Osteocyte (in vitro differentiated cells): ENCODE data around the gene CCNG1. TPM values are rescaled to one million over a fixed set of nuclear protein-coding genes. Genes with fewer than 3 reads are reported as not detected.
"Not testable (repeated sequence)": the region's sequence is repeated elsewhere in the genome, so short reads cannot be mapped to it uniquely, and the experiment has no call there.

Source experiments
- DNase-seq: peaks from one replicate; pipeline ENCODE4 v3.0.0; 2021; ENCODE audit warnings: mixed read lengths; ENCODE audit not compliant: unreplicated experiment; ENCODE audit errors: extremely low spot score
- H3K27ac Mint-ChIP-seq: one replicate; pipeline ENCODE4 v1.8.0; 2021; ENCODE audit warnings: mild to moderate bottlenecking, mixed read lengths; ENCODE audit not compliant: unreplicated experiment
- H3K27me3 Mint-ChIP-seq: one replicate; pipeline ENCODE4 v1.8.0; 2021; ENCODE audit warnings: mixed read lengths; ENCODE audit not compliant: unreplicated experiment
- H3K36me3 Mint-ChIP-seq: one replicate; pipeline ENCODE4 v1.8.0; 2021; ENCODE audit warnings: mixed read lengths; ENCODE audit not compliant: unreplicated experiment
- H3K4me1 Mint-ChIP-seq: one replicate; pipeline ENCODE4 v1.8.0; 2021; ENCODE audit warnings: mixed read lengths; ENCODE audit not compliant: unreplicated experiment
- H3K4me3 Mint-ChIP-seq: one replicate; pipeline ENCODE4 v1.8.0; 2021; ENCODE audit warnings: mild to moderate bottlenecking, moderate library complexity, mixed read lengths; ENCODE audit not compliant: unreplicated experiment
- H3K9me3 Mint-ChIP-seq: one replicate; pipeline ENCODE4 v1.8.0; 2021; ENCODE audit warnings: mixed read lengths; ENCODE audit not compliant: unreplicated experiment
- long read RNA-seq: library from polyadenylated mRNA; unstranded; transcript quantifications from one replicate; pipeline ENCODE4 v2.0.0, GENCODE V29; 2021
- total RNA-seq: library from RNA; stranded (reverse); gene quantifications from 2 replicates; pipeline ENCODE4 v1.2.1, GENCODE V29; 2021
- TF ChIP-seq, protein P1 (sequence below): fragments of 200-600 bp; sonication (generic); IDR thresholded peaks from 2 replicates; pipeline ENCODE4 v1.5.0; 2021; ENCODE audit warnings: antibody characterized with exemption, mild to moderate bottlenecking, moderate library complexity

The CCNG1 gene, protein sequence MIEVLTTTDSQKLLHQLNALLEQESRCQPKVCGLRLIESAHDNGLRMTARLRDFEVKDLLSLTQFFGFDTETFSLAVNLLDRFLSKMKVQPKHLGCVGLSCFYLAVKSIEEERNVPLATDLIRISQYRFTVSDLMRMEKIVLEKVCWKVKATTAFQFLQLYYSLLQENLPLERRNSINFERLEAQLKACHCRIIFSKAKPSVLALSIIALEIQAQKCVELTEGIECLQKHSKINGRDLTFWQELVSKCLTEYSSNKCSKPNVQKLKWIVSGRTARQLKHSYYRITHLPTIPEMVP
- total RNA-seq, result 163 and 165 TPM in 2 replicates
- long read RNA-seq, transcript CCNG1-201 (7 exons, 2,458 nt), result major isoform, 718 of 1,317 reads
- long read RNA-seq, transcript CCNG1-202 (8 exons, 2,366 nt), result minor isoform, 467 of 1,317 reads
- long read RNA-seq, partial matches to known transcripts, result 71 of 1,317 reads
- long read RNA-seq, other reads (novel, unspliced or antisense), result 59 of 1,317 reads

DNA sequence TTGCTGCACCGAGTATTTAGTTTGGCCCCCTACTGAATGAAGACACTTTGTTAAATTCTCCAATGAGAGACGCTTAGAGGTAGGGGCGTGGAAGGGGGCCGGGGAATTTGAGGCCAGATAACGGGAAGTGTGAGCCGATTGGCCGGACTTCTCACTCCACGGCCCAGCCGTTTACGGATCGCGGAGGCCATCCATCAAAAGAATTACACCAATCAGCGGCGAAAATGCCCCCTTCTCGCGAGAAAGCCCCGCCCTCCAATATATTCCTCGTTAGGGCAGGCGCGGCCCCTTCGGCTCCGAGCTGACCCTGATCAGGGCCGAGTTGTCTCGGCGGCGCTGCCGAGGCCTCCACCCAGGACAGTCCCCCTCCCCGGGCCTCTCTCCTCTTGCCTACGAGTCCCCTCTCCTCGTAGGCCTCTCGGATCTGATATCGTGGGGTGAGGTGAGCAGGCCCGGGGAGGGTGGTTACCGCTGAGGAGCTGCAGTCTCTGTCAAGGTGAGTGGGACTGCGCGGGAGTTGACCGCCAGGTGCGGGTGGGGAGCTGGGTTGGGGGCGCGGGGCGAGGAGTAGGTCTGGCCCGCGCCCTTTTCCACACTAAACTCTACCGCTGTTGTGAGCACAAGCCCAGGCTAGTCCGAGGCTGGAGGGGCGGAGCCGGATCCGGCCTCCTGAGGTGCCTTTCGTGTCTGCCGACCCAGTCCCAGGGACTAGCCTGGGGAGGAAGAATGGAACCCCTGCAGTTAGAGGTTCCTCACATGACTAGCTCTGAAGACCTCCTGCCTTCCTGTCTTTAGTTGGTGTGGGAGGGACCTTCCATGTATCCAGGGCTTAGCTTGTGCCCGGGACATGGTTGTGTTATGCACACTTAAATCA lies at the start of gene CCNG1:
TSS of gene CCNG1 (plus strand) at position 287 of the 874 bp plus-strand sequence. CDS start 1,662 bp downstream, outside the sequence.
- H3K27ac Mint-ChIP-seq, result peak within 1 kb of the TSS; percentile 96
- H3K9me3 Mint-ChIP-seq, result no peaks in the 10 kb centered on the region
- H3K4me1 Mint-ChIP-seq, result peaks cover 42% of the 10 kb centered on the region
- H3K36me3 Mint-ChIP-seq, result peaks cover 33% of the 10 kb centered on the region
- H3K27me3 Mint-ChIP-seq, result peaks cover 15% of the 10 kb centered on the region
- TF ChIP-seq, protein P1, sequence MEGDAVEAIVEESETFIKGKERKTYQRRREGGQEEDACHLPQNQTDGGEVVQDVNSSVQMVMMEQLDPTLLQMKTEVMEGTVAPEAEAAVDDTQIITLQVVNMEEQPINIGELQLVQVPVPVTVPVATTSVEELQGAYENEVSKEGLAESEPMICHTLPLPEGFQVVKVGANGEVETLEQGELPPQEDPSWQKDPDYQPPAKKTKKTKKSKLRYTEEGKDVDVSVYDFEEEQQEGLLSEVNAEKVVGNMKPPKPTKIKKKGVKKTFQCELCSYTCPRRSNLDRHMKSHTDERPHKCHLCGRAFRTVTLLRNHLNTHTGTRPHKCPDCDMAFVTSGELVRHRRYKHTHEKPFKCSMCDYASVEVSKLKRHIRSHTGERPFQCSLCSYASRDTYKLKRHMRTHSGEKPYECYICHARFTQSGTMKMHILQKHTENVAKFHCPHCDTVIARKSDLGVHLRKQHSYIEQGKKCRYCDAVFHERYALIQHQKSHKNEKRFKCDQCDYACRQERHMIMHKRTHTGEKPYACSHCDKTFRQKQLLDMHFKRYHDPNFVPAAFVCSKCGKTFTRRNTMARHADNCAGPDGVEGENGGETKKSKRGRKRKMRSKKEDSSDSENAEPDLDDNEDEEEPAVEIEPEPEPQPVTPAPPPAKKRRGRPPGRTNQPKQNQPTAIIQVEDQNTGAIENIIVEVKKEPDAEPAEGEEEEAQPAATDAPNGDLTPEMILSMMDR, result no peak
- peak; percentile 97 for DNase-seq
- H3K4me3 Mint-ChIP-seq, result peak within 1 kb of the TSS; percentile 93

DNA sequence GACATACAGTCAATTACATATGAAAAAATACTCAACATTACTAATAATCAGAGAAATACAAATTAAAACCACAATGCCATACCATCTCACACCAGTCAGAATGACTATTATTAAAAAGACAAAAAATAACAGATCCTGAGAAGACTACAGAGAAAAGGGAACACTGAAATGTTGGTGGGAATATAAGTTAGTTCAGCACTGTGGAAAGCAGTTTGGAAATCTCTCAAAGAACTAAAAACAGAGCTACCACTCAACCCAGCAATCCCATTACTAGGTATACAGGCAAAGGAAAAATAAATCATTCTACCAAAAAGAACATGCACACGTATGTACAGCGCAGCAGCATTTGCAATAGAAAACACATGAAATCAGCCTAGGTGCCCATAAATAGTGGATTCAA lies 41.6 kb upstream of the CCNG1 start:
- TF ChIP-seq, protein P1, result no peak
- Mint-ChIP-seq H3K9me3 (peaks cover 5% of the 10 kb centered on the region), H3K36me3 (no peaks in the 10 kb centered on the region), H3K4me3 (no peak overlapping the region), H3K4me1 (no peaks in the 10 kb centered on the region), H3K27me3 (peaks cover 21% of the 10 kb centered on the region), H3K27ac (no peak overlapping the region)
- DNase-seq, result no peak

DNA sequence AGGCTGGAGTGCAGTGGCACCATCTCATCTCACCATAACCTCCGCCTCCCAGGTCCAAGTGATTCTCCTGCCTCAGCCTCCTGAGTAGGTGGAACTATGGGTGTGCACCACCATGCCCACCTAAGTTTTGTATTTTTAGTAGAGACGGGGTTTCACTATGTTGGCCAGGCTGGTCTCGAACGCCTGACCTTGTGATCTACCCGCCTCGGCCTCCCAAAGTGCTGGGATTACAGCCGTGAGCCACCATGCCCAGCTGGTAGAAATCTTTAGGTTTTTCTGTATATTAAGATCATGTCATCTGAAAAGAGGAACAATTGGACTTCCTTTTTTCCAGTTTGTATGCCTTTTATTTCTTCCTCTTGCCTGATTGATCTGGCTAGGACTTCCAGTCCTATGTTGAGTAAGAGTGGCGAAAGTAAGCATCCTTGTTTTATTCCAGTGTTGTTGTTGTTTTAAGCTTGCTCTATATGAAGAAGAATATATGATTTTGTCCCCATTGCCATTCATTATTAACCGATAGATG lies 40.5 kb upstream of the CCNG1 start:
- not testable (repeated sequence) for H3K27ac Mint-ChIP-seq, H3K4me3 Mint-ChIP-seq, H3K4me1 Mint-ChIP-seq, H3K9me3 Mint-ChIP-seq, DNase-seq, H3K36me3 Mint-ChIP-seq
- H3K27me3 Mint-ChIP-seq, result peaks cover 27% of the 10 kb centered on the region

DNA sequence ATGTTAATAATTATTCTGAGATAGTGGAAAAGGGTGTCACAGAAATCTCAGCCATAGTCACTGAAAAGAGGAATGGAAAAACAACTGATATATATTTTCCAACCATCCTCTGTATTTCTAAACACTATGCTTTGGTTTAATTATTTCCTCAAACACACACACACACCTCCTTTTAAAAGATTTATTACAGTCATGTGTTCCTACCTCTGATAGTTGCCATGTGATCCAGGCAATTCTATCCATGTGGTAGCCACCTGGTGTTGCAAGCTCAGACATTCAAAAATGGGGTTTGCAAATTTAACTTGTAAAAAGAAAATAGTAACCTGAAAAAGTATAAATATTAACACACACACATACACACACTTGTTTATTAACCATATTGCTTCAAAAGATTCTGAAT lies 40.0 kb upstream of the CCNG1 start:
- TF ChIP-seq, protein P1, result no peak
- Mint-ChIP-seq H3K27me3 (peaks cover 31% of the 10 kb centered on the region), H3K36me3 (no peaks in the 10 kb centered on the region), H3K4me1 (no peaks in the 10 kb centered on the region), H3K27ac (no peak overlapping the region), H3K9me3 (no peaks in the 10 kb centered on the region), H3K4me3 (no peak overlapping the region)
- no peak for DNase-seq

DNA sequence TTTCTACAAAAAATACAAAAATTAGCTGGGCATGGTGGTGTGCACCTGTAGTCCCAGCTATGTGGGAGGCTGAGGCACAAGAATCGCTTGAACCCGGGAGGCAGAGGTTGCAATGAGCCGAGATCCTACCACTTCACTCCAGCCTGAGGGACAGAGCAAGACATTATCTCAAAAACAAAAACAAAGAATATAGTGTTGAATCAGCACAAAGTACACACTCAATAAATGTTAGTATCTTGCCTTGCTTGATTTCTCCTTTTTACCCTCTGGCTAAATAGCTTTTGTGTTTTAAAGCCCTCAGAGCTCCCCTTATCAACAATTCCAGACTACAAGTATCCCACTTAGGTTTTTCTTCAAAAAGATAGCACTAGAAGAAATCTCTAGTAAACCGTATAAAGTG lies 37.5 kb upstream of the CCNG1 start:
- no peaks in the 10 kb centered on the region for H3K36me3 Mint-ChIP-seq
- no peaks in the 10 kb centered on the region for H3K4me1 Mint-ChIP-seq

More for the DNA sequence above, 37.5 kb upstream of the CCNG1 start:
- H3K4me3 Mint-ChIP-seq, result no peak overlapping the region
- H3K27ac Mint-ChIP-seq, result no peak overlapping the region
- no peaks in the 10 kb centered on the region for H3K9me3 Mint-ChIP-seq
- no peak for DNase-seq
- TF ChIP-seq, protein P1, result no peak
- H3K27me3 Mint-ChIP-seq, result peaks cover 50% of the 10 kb centered on the region
